ENCODE measurements around the gene SHLD2.

- TF ChIP-seq TCF7L2 (IDR thresholded peaks at IDR 0.05; ENCODE audit: low read depth, low read length), result no peak
- no peak for TF ChIP-seq CTCF (IDR thresholded peaks at IDR 0.05)
- no peak for TF ChIP-seq POLR2AphosphoS5 (IDR thresholded peaks at IDR 0.05; ENCODE audit: low read depth, low read length)
Observed at GRCh38 chr10:87092376-87092860, 2.6 kb upstream of the SHLD2 start.
